ENCODE data around the gene TOM1L2. TPM values are rescaled to one million over a fixed set of nuclear protein-coding genes. Genes with fewer than 3 reads are reported as not detected.
"Not testable (repeated sequence)": the region's sequence is repeated elsewhere in the genome, so short reads cannot be mapped to it uniquely, and the experiment has no call there.

TOM1L2 gene
- total RNA-seq, 1 experiment from 2014 or later = 35.5 TPM

DNA sequence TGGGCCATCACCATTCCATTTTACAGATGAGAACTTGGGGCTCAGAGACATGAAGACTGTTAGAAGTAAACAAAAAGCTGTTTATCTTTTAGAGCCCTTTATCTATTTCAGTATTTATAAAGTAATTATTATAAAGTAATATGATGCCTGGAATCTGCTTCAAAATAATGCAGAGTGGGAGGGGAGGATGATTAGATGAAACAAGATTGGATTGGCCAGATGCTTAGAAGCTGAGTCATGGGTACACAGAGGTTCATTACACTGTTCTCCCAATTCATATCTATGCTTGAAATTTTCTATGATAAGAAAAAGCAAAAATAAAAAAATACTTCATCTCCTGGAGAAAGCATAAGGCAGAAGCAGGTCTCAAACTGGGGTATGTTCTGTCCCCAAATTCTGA is 29.4 kb downstream of the TOM1L2 start:
- Histone ChIP-seq H3K36me3 (ENCODE audit: control insufficient read depth, insufficient read depth, low read length) (no peaks in the 10 kb centered on the region), H3K4me1 (peaks cover 80% of the 10 kb centered on the region), H3K9me3 (no peaks in the 10 kb centered on the region), H3K4me3 (ENCODE audit: low read depth, low read length) (no peak overlapping the region), H3K27me3 (replicated peaks; ENCODE audit: control insufficient read depth, insufficient read depth, low read length) (no peaks in the 10 kb centered on the region)
- H3K36me3 Mint-ChIP-seq (ENCODE audit: insufficient read depth, unreplicated experiment) = no peaks in the 10 kb centered on the region
- intact Hi-C loops (cut with micrococcal nuclease; ENCODE audit: unreplicated experiment) = loop anchor here (2.0 kb wide), 1 partner anchor 16 kb away; no protein-coding TSS in a partner anchor
- no peaks in the 10 kb centered on the region for H3K9me3 Mint-ChIP-seq (ENCODE audit: unreplicated experiment)
- H3K27me3 Mint-ChIP-seq (ENCODE audit: insufficient read depth, unreplicated experiment) = no peaks in the 10 kb centered on the region
- BruUV-seq (replicated peaks) = no TSS peak
- peak in 1 of 2 experiments; percentile 28 for DNase-seq
- H3K4me1 Mint-ChIP-seq (ENCODE audit: low read depth, unreplicated experiment) = peaks cover 57% of the 10 kb centered on the region
- TF ChIP-seq, protein P1, sequence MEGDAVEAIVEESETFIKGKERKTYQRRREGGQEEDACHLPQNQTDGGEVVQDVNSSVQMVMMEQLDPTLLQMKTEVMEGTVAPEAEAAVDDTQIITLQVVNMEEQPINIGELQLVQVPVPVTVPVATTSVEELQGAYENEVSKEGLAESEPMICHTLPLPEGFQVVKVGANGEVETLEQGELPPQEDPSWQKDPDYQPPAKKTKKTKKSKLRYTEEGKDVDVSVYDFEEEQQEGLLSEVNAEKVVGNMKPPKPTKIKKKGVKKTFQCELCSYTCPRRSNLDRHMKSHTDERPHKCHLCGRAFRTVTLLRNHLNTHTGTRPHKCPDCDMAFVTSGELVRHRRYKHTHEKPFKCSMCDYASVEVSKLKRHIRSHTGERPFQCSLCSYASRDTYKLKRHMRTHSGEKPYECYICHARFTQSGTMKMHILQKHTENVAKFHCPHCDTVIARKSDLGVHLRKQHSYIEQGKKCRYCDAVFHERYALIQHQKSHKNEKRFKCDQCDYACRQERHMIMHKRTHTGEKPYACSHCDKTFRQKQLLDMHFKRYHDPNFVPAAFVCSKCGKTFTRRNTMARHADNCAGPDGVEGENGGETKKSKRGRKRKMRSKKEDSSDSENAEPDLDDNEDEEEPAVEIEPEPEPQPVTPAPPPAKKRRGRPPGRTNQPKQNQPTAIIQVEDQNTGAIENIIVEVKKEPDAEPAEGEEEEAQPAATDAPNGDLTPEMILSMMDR (IDR thresholded peaks at IDR 0.05; ENCODE audit: insufficient read depth in 1 of 2, low read depth in 1 of 2, low read length in 1 of 2, severe bottlenecking in 1 of 2, unreplicated experiment in 1 of 2) = no peak
- POLR2A ChIA-PET = interaction anchor here (1.1 kb wide), 1 partner anchor 29 kb away, joined by 6 read pairs; the partner anchor contains the start of genes DRC3 and TOM1L2
- peak overlapping the region; percentile 84 for H3K27ac Mint-ChIP-seq (ENCODE audit: unreplicated experiment)
- peak overlapping the region; percentile 51 for H3K4me3 Mint-ChIP-seq (ENCODE audit: unreplicated experiment)
- CTCF ChIA-PET = interaction anchor here (0.5 to 2.9 kb wide), 4 partner anchors 16 to 131 kb away, joined by 4 to 8 read pairs (median 4); no protein-coding TSS in a partner anchor

DNA sequence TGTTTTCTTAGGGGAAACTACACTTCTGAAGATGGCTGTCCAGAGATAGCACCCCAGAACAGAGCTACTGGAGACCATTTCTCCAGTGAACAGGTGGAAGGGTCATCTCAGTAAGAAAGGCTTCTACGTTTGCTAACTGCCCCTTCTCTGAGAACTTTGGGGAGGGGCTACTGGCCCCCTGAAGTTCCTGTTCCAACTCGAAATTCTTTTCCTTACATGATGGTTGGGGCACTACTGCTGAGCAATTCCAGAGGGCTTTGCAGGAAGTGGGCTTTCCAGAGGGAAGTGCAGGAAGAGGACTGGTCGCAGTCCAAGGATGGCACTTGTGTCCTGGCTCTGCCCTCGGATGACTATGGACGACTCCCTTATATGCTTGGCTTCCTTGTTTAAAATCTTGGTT is 31.2 kb downstream of the TOM1L2 start:
- Histone ChIP-seq H3K36me3 (ENCODE audit: control insufficient read depth, insufficient read depth, low read length) (no peaks in the 10 kb centered on the region), H3K9me3 (no peaks in the 10 kb centered on the region), H3K27me3 (replicated peaks; ENCODE audit: control insufficient read depth, insufficient read depth, low read length) (no peaks in the 10 kb centered on the region), H3K4me3 (ENCODE audit: low read depth, low read length) (no peak overlapping the region), H3K4me1 (peaks cover 94% of the 10 kb centered on the region)
- Mint-ChIP-seq H3K27ac (ENCODE audit: unreplicated experiment) (no peak overlapping the region), H3K36me3 (ENCODE audit: insufficient read depth, unreplicated experiment) (no peaks in the 10 kb centered on the region), H3K27me3 (ENCODE audit: insufficient read depth, unreplicated experiment) (no peaks in the 10 kb centered on the region), H3K4me3 (ENCODE audit: unreplicated experiment) (no peak overlapping the region), H3K4me1 (ENCODE audit: low read depth, unreplicated experiment) (peaks cover 66% of the 10 kb centered on the region), H3K9me3 (ENCODE audit: unreplicated experiment) (no peaks in the 10 kb centered on the region)
- peak in 1 of 2 experiments; percentile 3 for DNase-seq
- BruUV-seq (replicated peaks) = no TSS peak
- ChIA-PET CTCF (interaction anchor here (1.6 kb wide), 1 partner anchor 22 kb away, joined by 6 read pairs; no protein-coding TSS in a partner anchor), POLR2A (no interaction called here)
- intact Hi-C loops (cut with micrococcal nuclease; ENCODE audit: unreplicated experiment) = no loop called here
- TF ChIP-seq, protein P1 (IDR thresholded peaks at IDR 0.05; ENCODE audit: insufficient read depth in 1 of 2, low read depth in 1 of 2, low read length in 1 of 2, severe bottlenecking in 1 of 2, unreplicated experiment in 1 of 2) = no peak

DNA sequence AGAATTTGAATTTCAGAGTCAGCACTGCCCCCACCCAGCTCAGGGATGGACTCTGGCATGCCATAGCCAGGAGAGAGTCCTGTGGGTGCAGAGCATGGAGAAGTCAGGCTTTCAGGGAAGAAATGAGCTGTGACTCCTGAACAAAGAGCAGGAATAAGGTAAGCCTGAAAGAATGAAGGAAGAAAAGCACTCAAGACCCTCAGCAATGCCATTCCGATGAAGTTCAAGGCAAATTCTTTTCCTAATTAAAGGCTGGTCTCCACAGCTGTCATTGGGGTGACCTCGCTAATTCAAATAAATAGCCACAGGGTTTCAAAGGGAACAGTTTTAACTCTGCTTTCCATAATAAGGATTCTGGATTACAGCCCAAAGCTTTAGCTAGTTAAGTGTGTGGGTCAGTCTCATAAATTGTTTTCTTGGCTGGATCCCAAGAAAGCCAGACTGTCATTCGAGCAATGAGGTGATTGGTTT is 31.7 kb downstream of the TOM1L2 start:
- CTCF ChIA-PET = interaction anchor here (1.6 kb wide), 1 partner anchor 21 kb away, joined by 6 read pairs; no protein-coding TSS in a partner anchor
- Mint-ChIP-seq H3K4me3 (ENCODE audit: unreplicated experiment) (no peak overlapping the region), H3K4me1 (ENCODE audit: low read depth, unreplicated experiment) (peaks cover 67% of the 10 kb centered on the region), H3K27me3 (ENCODE audit: insufficient read depth, unreplicated experiment) (no peaks in the 10 kb centered on the region), H3K9me3 (ENCODE audit: unreplicated experiment) (no peaks in the 10 kb centered on the region), H3K27ac (ENCODE audit: unreplicated experiment) (no peak overlapping the region), H3K36me3 (ENCODE audit: insufficient read depth, unreplicated experiment) (no peaks in the 10 kb centered on the region)
- DNase-seq = peak in 1 of 2 experiments; percentile 14
- H3K4me3 ChIP-seq (ENCODE audit: low read depth, low read length) = no peak overlapping the region
- H3K4me1 ChIP-seq = peaks cover 94% of the 10 kb centered on the region
- POLR2A ChIA-PET = no interaction called here
- TF ChIP-seq, protein P1 (IDR thresholded peaks at IDR 0.05; ENCODE audit: insufficient read depth in 1 of 2, low read depth in 1 of 2, low read length in 1 of 2, severe bottlenecking in 1 of 2, unreplicated experiment in 1 of 2) = no peak
- H3K9me3 ChIP-seq = no peaks in the 10 kb centered on the region
- intact Hi-C loops (cut with micrococcal nuclease; ENCODE audit: unreplicated experiment) = no loop called here
- no TSS peak for BruUV-seq (replicated peaks)
- no peaks in the 10 kb centered on the region for H3K27me3 ChIP-seq (replicated peaks; ENCODE audit: control insufficient read depth, insufficient read depth, low read length)
- no peaks in the 10 kb centered on the region for H3K36me3 ChIP-seq (ENCODE audit: control insufficient read depth, insufficient read depth, low read length)

DNA sequence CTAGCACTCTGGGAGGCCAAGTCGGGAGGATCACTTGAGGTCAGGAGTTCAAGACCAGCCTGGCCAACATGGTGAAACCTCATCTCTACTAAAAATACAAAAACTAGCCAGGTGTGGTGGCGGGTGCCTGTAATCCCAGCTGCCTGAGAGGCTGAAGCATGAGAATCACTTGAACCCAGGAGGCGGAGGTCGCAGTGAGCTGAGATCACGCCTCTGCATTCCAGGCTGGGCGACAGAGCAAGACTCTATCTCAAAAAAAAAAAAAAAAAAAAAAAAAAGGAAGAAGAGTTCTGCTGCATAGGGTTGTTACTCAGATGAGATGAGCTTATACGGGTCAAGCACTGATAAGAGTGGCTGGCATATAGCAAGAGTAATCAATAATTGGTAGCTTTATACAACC is 32.3 kb downstream of the TOM1L2 start:
- peaks cover 72% of the 10 kb centered on the region for H3K4me1 Mint-ChIP-seq (ENCODE audit: low read depth, unreplicated experiment)
- H3K4me1 ChIP-seq = peaks cover 94% of the 10 kb centered on the region

More for the DNA sequence above, 32.3 kb downstream of the TOM1L2 start:
- H3K27ac Mint-ChIP-seq (ENCODE audit: unreplicated experiment); H3K9me3 Mint-ChIP-seq (ENCODE audit: unreplicated experiment); H3K4me3 ChIP-seq (ENCODE audit: low read depth, low read length); H3K36me3 Mint-ChIP-seq (ENCODE audit: insufficient read depth, unreplicated experiment); H3K9me3 ChIP-seq; H3K4me3 Mint-ChIP-seq (ENCODE audit: unreplicated experiment); H3K27me3 Mint-ChIP-seq (ENCODE audit: insufficient read depth, unreplicated experiment); POLR2A ChIA-PET; BruUV-seq (replicated peaks); H3K36me3 ChIP-seq (ENCODE audit: control insufficient read depth, insufficient read depth, low read length); H3K27me3 ChIP-seq (replicated peaks; ENCODE audit: control insufficient read depth, insufficient read depth, low read length): not testable (repeated sequence)
- CTCF ChIA-PET = interaction anchor here (1.6 kb wide), 1 partner anchor 21 kb away, joined by 6 read pairs; no protein-coding TSS in a partner anchor
- DNase-seq = peak in 1 of 2 experiments; percentile 5
- intact Hi-C loops (cut with micrococcal nuclease; ENCODE audit: unreplicated experiment) = loop anchor here (5.0 kb wide), 1 partner anchor 32 kb away; the partner anchor contains the start of genes DRC3 and TOM1L2
